B cell (primary cell): ENCODE measurements around the gene FTL. TPM values are rescaled to one million over a fixed set of nuclear protein-coding genes. Genes with fewer than 3 reads are reported as not detected.

ENCODE experiments used
- ATAC-seq: fragments of 200-7000 bp; cut with Tn5 transposase; one replicate; pipeline ENCODE4 v1.10.0; 2021; ENCODE audit warnings: low read depth, mild to moderate bottlenecking, moderate number of reproducible peaks, moderate library complexity
- CTCF ChIA-PET: fragments of 350-600 bp; sonication (Branson Sonifier 250); formaldehyde crosslinking; loops from one replicate; lab custom pipeline; 2021; ENCODE audit warnings: antibody characterized with exemption, inconsistent platforms; lab: Charles Lee
- POLR2A ChIA-PET: fragments of 350-600 bp; sonication (Branson Sonifier 250); formaldehyde crosslinking; loops from one replicate; lab custom pipeline; 2021; ENCODE audit warnings: antibody characterized with exemption; lab: Charles Lee
- DNase-seq: peaks from one replicate; pipeline ENCODE4 v3.0.0; 2013
- H2AFZ ChIP-seq: 2 replicates; pipeline ENCODE4 v1.6.1; 2012; ENCODE audit warnings: mild to moderate bottlenecking, low read depth, low read length; ENCODE audit not compliant: insufficient read depth, poor library complexity, severe bottlenecking
- H3K27ac ChIP-seq, 2 donors: 1 replicate in 1 of 2; 2 replicates in 1 of 2; pipeline ENCODE4 v1.5.1; 2012 to 2013; ENCODE audit warnings: low read length in 2 of 2, mild to moderate bottlenecking in 2 of 2, moderate library complexity in 1 of 2
- H3K27me3 ChIP-seq, 4 experiments: fragments of 200-600 bp in 1 of 4; sonication (generic) in 1 of 4; replicated peaks in 1 of 4; 1 replicate in 2 of 4; 2 replicates in 2 of 4; pipeline versions ENCODE4 v1.6.1 to v1.7.0; 2013 to 2016; ENCODE audit warnings: low read length in 3 of 4, mild to moderate bottlenecking in 2 of 4, mixed read lengths in 1 of 4, moderate library complexity in 1 of 4; ENCODE audit not compliant: insufficient read depth in 4 of 4, control insufficient read depth in 3 of 4; ENCODE audit errors: control extremely low read depth in 1 of 4
- H3K36me3 ChIP-seq, 2 experiments: replicated peaks in 1 of 2; 1 replicate in 1 of 2; 2 replicates in 1 of 2; pipeline versions ENCODE4 v1.6.1 to v1.7.1; 2013; ENCODE audit warnings: low read length in 1 of 2; ENCODE audit not compliant: insufficient read depth in 2 of 2, control insufficient read depth in 1 of 2; ENCODE audit errors: control extremely low read depth in 1 of 2, extremely low read depth in 1 of 2
- H3K4me1 ChIP-seq, 2 donors: fragments of 200-600 bp in 1 of 2; sonication (generic) in 1 of 2; 1 replicate in 1 of 2; 2 replicates in 1 of 2; pipeline versions ENCODE4 v1.5.1 to v1.6.1; 2013 to 2017; ENCODE audit warnings: low read length in 2 of 2; ENCODE audit not compliant: control insufficient read depth in 2 of 2, insufficient read depth in 2 of 2
- H3K4me2 ChIP-seq: replicated peaks from 2 replicates; pipeline ENCODE3; 2012; ENCODE audit warnings: mild to moderate bottlenecking, low read depth, low read length; ENCODE audit not compliant: poor library complexity, severe bottlenecking
- H3K4me3 ChIP-seq, 5 experiments: fragments of 200-600 bp in 1 of 5; sonication (generic) in 1 of 5; 1 replicate in 3 of 5; 2 replicates in 2 of 5; pipeline versions ENCODE4 v1.5.1 to v1.7.0; 2011 to 2016; ENCODE audit warnings: low read length in 4 of 5, mild to moderate bottlenecking in 4 of 5, low read depth in 2 of 5, control low read depth in 1 of 5, moderate library complexity in 1 of 5; ENCODE audit not compliant: insufficient read depth in 1 of 5; ENCODE audit errors: control extremely low read depth in 1 of 5, extremely low read depth in 1 of 5
- H3K79me2 ChIP-seq: fragments of 200-600 bp; sonication (generic); one replicate; pipeline ENCODE4 v1.6.0; 2016; ENCODE audit warnings: low read length; ENCODE audit not compliant: control insufficient read depth, insufficient read depth
- H3K9ac ChIP-seq: fragments of 200-600 bp; sonication (generic); 2 replicates; pipeline ENCODE4 v1.6.1; 2017; ENCODE audit warnings: mild to moderate bottlenecking, low read length, moderate library complexity
- H3K9me3 ChIP-seq, 3 donors: one replicate each; pipeline versions ENCODE4 v1.6.1 to v1.7.1; 2013; ENCODE audit warnings: low read length in 2 of 3; ENCODE audit not compliant: control insufficient read depth in 2 of 3, insufficient read depth in 1 of 3; ENCODE audit errors: control extremely low read depth in 1 of 3
- H4K20me1 ChIP-seq: 2 replicates; pipeline ENCODE4 v1.6.0; 2012; ENCODE audit warnings: mild to moderate bottlenecking, low read length; ENCODE audit not compliant: insufficient read depth, control insufficient read depth, poor library complexity, severe bottlenecking
- H3K27ac Mint-ChIP-seq: one replicate; pipeline ENCODE4 v1.8.0; 2021; ENCODE audit warnings: mixed read lengths
- H3K27me3 Mint-ChIP-seq: one replicate; pipeline ENCODE4 v1.8.0; 2021; ENCODE audit warnings: mixed read lengths
- H3K4me1 Mint-ChIP-seq: one replicate; pipeline ENCODE4 v1.8.0; 2021; ENCODE audit warnings: mixed read lengths
- H3K4me3 Mint-ChIP-seq: one replicate; pipeline ENCODE4 v1.8.0; 2021; ENCODE audit warnings: mixed read lengths
- H3K9me3 Mint-ChIP-seq: one replicate; pipeline ENCODE4 v1.8.0; 2022; ENCODE audit warnings: mixed read lengths; ENCODE audit not compliant: insufficient read depth
- CTCF ChIP-seq: fragments of 200-600 bp; IDR thresholded peaks from one replicate; pipeline ENCODE4 v1.8.0; 2022; ENCODE audit warnings: antibody characterized with exemption, mild to moderate bottlenecking
- EZH2 ChIP-seq: IDR thresholded peaks from 2 replicates; pipeline ENCODE4 v1.6.1; 2012; ENCODE audit warnings: borderline replicate concordance, low read depth, mild to moderate bottlenecking, moderate library complexity, low read length; ENCODE audit not compliant: insufficient read depth, poor library complexity, severe bottlenecking
- WGBS: methylation state at CpG from one replicate; pipeline ENCODE4 v1.1.5; 2013; ENCODE audit warnings: missing lambda C conversion rate; ENCODE audit not compliant: insufficient coverage; 5-methylcytosine and 5-hydroxymethylcytosine counted together
- intact Hi-C: fragments of 100-400 bp; cut with micrococcal nuclease; formaldehyde crosslinking; loops from one replicate; pipeline ENCODE4 v1.10.0; 2022
- polyA plus RNA-seq: library from polyadenylated mRNA; depleted of rRNA; stranded (reverse); fragments of >200 nt; gene quantifications from 2 replicates; pipeline ENCODE4 v1.2.3, GENCODE V29; 2012
- total RNA-seq, 2 donors: library from RNA; stranded (reverse); fragments of 120-200 nt in 1 of 2; gene quantifications; 1 replicate in 1 of 2; 2 replicates in 1 of 2; pipeline versions ENCODE4 v1.2.3 to v1.2.4, GENCODE V29; 2013 to 2022

Gene FTL
- total and polyA plus RNA-seq, 2 donors (not counting 1 experiment from before 2014, with no cell fraction given), result 832 to 937 TPM

GRCh38 chr19:48982280-48982679 is 17.2 kb downstream of the FTL start:
- no peaks in the 10 kb centered on the region for H4K20me1 ChIP-seq
- intact Hi-C loops, result no loop called here
- no peak overlapping the region for H3K4me2 ChIP-seq
- H3K27ac ChIP-seq, result no peak overlapping the region
- no peaks in the 10 kb centered on the region for H3K79me2 ChIP-seq
- TF ChIP-seq CTCF, result no peak
- TF ChIP-seq EZH2, result no peak
- no peaks in the 10 kb centered on the region for H3K4me1 ChIP-seq
- H3K4me1 Mint-ChIP-seq, result peaks cover 3% of the 10 kb centered on the region
- H3K4me3 Mint-ChIP-seq, result no peak overlapping the region
- no peaks in the 10 kb centered on the region for H3K27me3 ChIP-seq
- DNase-seq (no peak), ATAC-seq (no peak)
- 91% methylated on average over 7 of the region's 9 CpGs for WGBS
- H3K27ac Mint-ChIP-seq, result no peak overlapping the region
- POLR2A ChIA-PET, result no interaction called here
- H3K36me3 ChIP-seq, result peaks cover 2 to 13% of the 10 kb centered on the region in 2 experiments
- H3K9ac ChIP-seq, result no peak overlapping the region
- CTCF ChIA-PET, result interaction anchor here (1.6 to 1.7 kb wide), 2 partner anchors 12 to 140 kb away, joined by 4 to 6 read pairs; no protein-coding TSS in a partner anchor
- H2AFZ ChIP-seq, result no peak overlapping the region
- no peaks in the 10 kb centered on the region for H3K9me3 ChIP-seq
- no peak overlapping the region for H3K4me3 ChIP-seq
- H3K9me3 Mint-ChIP-seq, result no peaks in the 10 kb centered on the region
- no peaks in the 10 kb centered on the region for H3K27me3 Mint-ChIP-seq

GRCh38 chr19:48985711-48986110 is 20.6 kb downstream of the FTL start:
- no peaks in the 10 kb centered on the region for H3K27me3 Mint-ChIP-seq
- no peak overlapping the region for H3K27ac ChIP-seq
- no peak overlapping the region for H3K27ac Mint-ChIP-seq
- H3K9me3 ChIP-seq, result no peaks in the 10 kb centered on the region
- intact Hi-C loops, result no loop called here
- H3K9me3 Mint-ChIP-seq, result no peaks in the 10 kb centered on the region
- no peak for TF ChIP-seq CTCF
- ChIA-PET CTCF (interaction anchor here (1.4 kb wide), 1 partner anchor 8 kb away, joined by 5 read pairs; the partner anchor contains the start of genes GYS1 and RUVBL2), POLR2A (no interaction called here)
- DNase-seq (no peak), ATAC-seq (no peak)
- peaks cover 8% of the 10 kb centered on the region for H3K4me1 Mint-ChIP-seq
- no peak overlapping the region for H3K4me3 Mint-ChIP-seq
- no peak overlapping the region for H3K9ac ChIP-seq
- peaks cover 2 to 17% of the 10 kb centered on the region in 2 experiments for H3K36me3 ChIP-seq
- no peaks in the 10 kb centered on the region for H3K4me1 ChIP-seq
- H3K79me2 ChIP-seq, result peaks cover 7% of the 10 kb centered on the region
- H3K27me3 ChIP-seq, result no peaks in the 10 kb centered on the region
- no peak overlapping the region for H2AFZ ChIP-seq
- no peak overlapping the region for H3K4me3 ChIP-seq
- H3K4me2 ChIP-seq, result no peak overlapping the region
- WGBS, result 98% methylated on average over 13 of the region's 13 CpGs
- H4K20me1 ChIP-seq, result no peaks in the 10 kb centered on the region
